ENCODE data around the gene OR8D1. TPM values are rescaled to one million over a fixed set of nuclear protein-coding genes. Genes with fewer than 3 reads are reported as not detected.

OR8D1 gene
- not detected for total RNA-seq

DNA sequence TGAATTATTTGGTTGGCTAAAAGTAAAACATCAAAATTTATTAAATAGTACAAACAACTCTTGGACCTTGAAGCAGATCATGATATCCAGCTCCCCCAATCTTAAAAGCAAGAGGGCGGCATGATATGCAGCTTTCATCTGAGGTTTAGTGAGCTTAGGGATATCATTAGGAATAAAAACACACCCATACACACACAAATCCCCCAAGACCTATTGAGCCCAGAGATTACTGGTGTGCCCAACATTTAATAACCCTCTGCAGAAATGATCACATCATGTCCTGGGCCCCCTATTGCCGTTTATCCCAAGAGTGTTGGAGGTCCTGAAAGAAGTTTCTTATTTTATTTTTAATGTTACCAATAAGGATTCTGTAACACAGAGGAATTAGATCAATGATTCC is at the start of gene OR8D1:
Gene OR8D1, minus strand, starts transcription at position 101 of the 400 bp plus-strand sequence. CDS start 3,183 bp downstream, outside the sequence.

DNA sequence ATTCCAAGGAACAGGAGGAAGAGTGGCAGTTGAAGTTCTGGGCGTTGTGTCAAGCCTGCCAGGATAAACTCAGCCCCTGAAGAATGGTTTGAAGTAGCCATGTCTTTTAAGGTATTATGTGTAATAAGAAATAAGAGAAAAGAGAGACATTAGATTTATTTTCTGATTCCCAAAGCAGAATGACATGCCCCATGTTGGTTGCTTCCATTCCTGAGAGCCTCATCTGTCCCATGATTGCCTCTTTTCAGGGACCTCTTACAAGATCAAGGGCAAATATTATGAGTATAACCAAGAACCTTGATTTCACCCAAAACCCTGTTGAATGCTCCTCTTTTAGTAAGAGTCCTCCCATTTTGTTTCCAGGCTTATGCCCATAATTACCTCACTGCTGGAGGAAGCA is 6.3 kb upstream of the OR8D1 start, which contains the start of gene OR8D2:
Gene OR8D2, minus strand, starts transcription at position 101 of the 400 bp plus-strand sequence. Its CDS starts 0 bp downstream, at position 101.

DNA sequence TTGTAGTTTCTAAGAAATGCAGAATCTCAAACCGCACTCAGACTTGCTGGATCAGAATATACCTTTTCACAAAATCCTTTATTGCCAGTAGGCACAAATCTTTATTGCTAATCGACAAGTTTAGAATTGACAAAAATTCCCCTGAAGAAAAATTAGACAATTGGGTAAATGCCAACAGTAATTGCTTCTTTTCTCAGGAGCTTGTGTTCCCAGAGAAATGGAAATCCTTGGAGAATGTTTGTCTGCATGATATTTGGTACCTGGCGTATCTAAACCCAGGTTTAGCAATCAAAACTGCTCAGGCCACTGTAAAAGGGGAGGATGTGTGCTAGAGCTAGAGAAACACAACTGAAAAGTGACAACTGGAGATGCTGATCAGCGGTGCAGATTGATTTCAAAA is 57.7 kb downstream of the OR8D1 start, which contains the start of gene OR8G5:
Gene OR8G5, plus strand, starts transcription at position 301 of the 400 bp plus-strand sequence. CDS start 8,556 bp downstream, outside the sequence.

Other genes with a start within 250 kb of the OR8D1 start
- 1 to 10 TPM; 8.6 to 9.3 TPM for gene VWA5A, start 198.5 kb downstream of the OR8D1 start, total RNA-seq
- gene OR10D3, start 130.6 kb downstream of the OR8D1 start, total RNA-seq, result not detected
- gene OR8G1, start 72.9 kb downstream of the OR8D1 start, total RNA-seq, result under 1 TPM in 1 of 2 donors, not detected in 1; under 0.01 TPM
- not detected for gene OR8G5, start 57.6 kb downstream of the OR8D1 start, total RNA-seq
- gene OR8D2, start 6.2 kb upstream of the OR8D1 start, total RNA-seq, result not detected
- gene OR8B2, start 70.5 kb upstream of the OR8D1 start, total RNA-seq, result not detected
- gene OR8B3, start 85.1 kb upstream of the OR8D1 start, total RNA-seq, result not detected
- not detected for gene OR8B4, start 110.9 kb upstream of the OR8D1 start, total RNA-seq
- gene OR8B8, start 131.7 kb upstream of the OR8D1 start, total RNA-seq, result not detected
- not detected for gene OR8B12, start 229.7 kb upstream of the OR8D1 start, total RNA-seq

Measured in melanocyte of skin (primary cell).